ENCODE results near the gene MOCS2.

- no peak for TF ChIP-seq POLR3G (IDR thresholded peaks at IDR 0.05; ENCODE audit: extremely low read depth, insufficient read length, insufficient replicate concordance)
- no peak for TF ChIP-seq KAT7 (CRISPR knock-in tag; IDR thresholded peaks at IDR 0.05; ENCODE audit: borderline replicate concordance)
- no peak for TF ChIP-seq ZNF707 (CRISPR knock-in tag; conservative IDR thresholded peaks at IDR 0.05)
- TF ChIP-seq MCM2 (IDR thresholded peaks at IDR 0.05; ENCODE audit: low read depth): no peak
- no peak for TF ChIP-seq POLR2A (conservative IDR thresholded peaks at IDR 0.05)
- TF ChIP-seq ZNF830 (CRISPR knock-in tag; IDR thresholded peaks at IDR 0.05): no peak
Measured at GRCh38 chr5:53076014-53076583, 33.5 kb downstream of the MOCS2 start.

Measured in K562 (cell line).